Heart right ventricle (tissue), 16 donors: Measurements from ENCODE around the gene SMIM24. TPM values are rescaled to one million over a fixed set of nuclear protein-coding genes. Genes with fewer than 3 reads are reported as not detected.

Experiments
- ATAC-seq, 8 donors: fragments of 200-7000 bp; cut with Tn5 transposase; one replicate each; pipeline ENCODE4 v1.9.1; 2020; ENCODE audit warnings: mild to moderate bottlenecking in 8 of 8, moderate library complexity in 8 of 8, moderate number of reproducible peaks in 1 of 8
- DNase-seq, 2 donors: peaks; one replicate each; pipeline ENCODE4 v3.0.0-alpha.2; 2020
- H3K27ac ChIP-seq, 10 donors: fragments of 200-600 bp; sonication (generic) in 2 of 10; one replicate each; pipeline versions ENCODE4 v1.5.0 to v1.8.0; 2020 to 2022; ENCODE audit warnings: mild to moderate bottlenecking in 3 of 10
- H3K27me3 ChIP-seq, 7 donors: fragments of 200-600 bp; one replicate each; pipeline ENCODE4 v1.8.0; 2021 to 2022; ENCODE audit warnings: mild to moderate bottlenecking in 2 of 7
- H3K36me3 ChIP-seq, 9 donors: fragments of 200-600 bp; sonication (generic) in 1 of 9; one replicate each; pipeline versions ENCODE4 v1.5.0 to v1.8.0; 2020 to 2022; ENCODE audit warnings: mild to moderate bottlenecking in 2 of 9
- H3K4me1 ChIP-seq, 9 donors: fragments of 200-600 bp; sonication (generic) in 1 of 9; one replicate each; pipeline versions ENCODE4 v1.5.0 to v1.8.0; 2020 to 2022; ENCODE audit warnings: mild to moderate bottlenecking in 4 of 9
- H3K4me3 ChIP-seq, 10 donors: fragments of 200-600 bp; sonication (generic) in 2 of 10; one replicate each; pipeline versions ENCODE4 v1.5.0 to v1.8.0; 2020 to 2022; ENCODE audit warnings: mild to moderate bottlenecking in 7 of 10, moderate library complexity in 2 of 10
- H3K9me3 ChIP-seq, 11 donors: fragments of 200-600 bp in 10 of 11; sonication (generic) in 2 of 11; one replicate each; pipeline versions ENCODE4 v1.5.0 to v1.8.0; 2013 to 2022; ENCODE audit warnings: mild to moderate bottlenecking in 2 of 11, control low read depth in 1 of 11, moderate library complexity in 1 of 11
- WGBS, 2 donors: extraction: QIAGEN DNeasy Blood & Tissue Kit; methylation state at CpG; one replicate each; pipeline ENCODE4 v1.1.7; 2013; ENCODE audit warnings: inconsistent platforms in 1 of 2; 5-methylcytosine and 5-hydroxymethylcytosine counted together
- intact Hi-C, 10 donors: fragments of 100-400 bp; cut with DNase I; formaldehyde crosslinking; loops; one replicate each; pipeline versions ENCODE4 v1.11.1 to v1.14.2; 2022
- polyA plus RNA-seq, 2 donors: library from polyadenylated mRNA; stranded (reverse); fragments of 200-250 nt; gene quantifications; one replicate each; pipeline ENCODE4 v1.2.3, GENCODE V29; 2013
- total RNA-seq, 10 donors: library from RNA; stranded (reverse); fragmentation: NEBNext Ultra II Directional in 3 of 10; extraction: Animal tissue kit (Norgen Biotek cat#: 25700) in 3 of 10; gene quantifications; one replicate each; pipeline versions ENCODE4 v1.2.1 to v1.2.4, GENCODE V29; 2021 to 2023
- TF ChIP-seq, protein P1 (sequence below), 9 donors: fragments of 200-600 bp; sonication (generic) in 2 of 9; IDR thresholded peaks; one replicate each; pipeline versions ENCODE4 v1.5.0 to v1.8.0; 2021 to 2022; ENCODE audit warnings: antibody characterized with exemption in 9 of 9, mild to moderate bottlenecking in 5 of 9, moderate library complexity in 1 of 9
- donor health status: Arrhythmogenic right ventricular cardiomyopathy.
- donor health status: ischemic (EF 13 %, LVEDD 7.1; RV severe dilation, severe dysfunction).
- donor health status: healthy with polysubstance abuse.
- donor health status: DM: no; HTN: yes; CAD: no.
- donor health status: DM: no; HTN: no; CAD: no.
- donor health status: ischemic (EF 25% LVEDD 6.9; RV normal size, moderate dysfunction).
- donor health status: ischemic (EF 25% LVEDD 5.7; RV mildly dilated, moderate dysfunction).
- donor health status: healthy.
- donor health status: DM: yes; HTN: yes; CAD: no.
- donor health status: Ischemic cardiomyopathy.
- donor health status: ischemic (EF 35%, LVEDD 5.7; RV mildly dilated, moderate dysfunction).
- donor health status: nonischemic (EF 11% LVEDD 7.7; RV severe dilation, severe dysfunction).
- donor health status: DM: yes; HTN: yes; CAD: no.
- donor health status: PGD.
- donor health status: ischemic (EF 29% LVEDD 5.4; RV normal size, mild dysfunction).
- donor health status: nonischemic (EF 23%, LVEDD 6.1; RV moderate dilation, normal function).

SMIM24 gene
- total and polyA plus RNA-seq, 12 donors, result not detected

DNA sequence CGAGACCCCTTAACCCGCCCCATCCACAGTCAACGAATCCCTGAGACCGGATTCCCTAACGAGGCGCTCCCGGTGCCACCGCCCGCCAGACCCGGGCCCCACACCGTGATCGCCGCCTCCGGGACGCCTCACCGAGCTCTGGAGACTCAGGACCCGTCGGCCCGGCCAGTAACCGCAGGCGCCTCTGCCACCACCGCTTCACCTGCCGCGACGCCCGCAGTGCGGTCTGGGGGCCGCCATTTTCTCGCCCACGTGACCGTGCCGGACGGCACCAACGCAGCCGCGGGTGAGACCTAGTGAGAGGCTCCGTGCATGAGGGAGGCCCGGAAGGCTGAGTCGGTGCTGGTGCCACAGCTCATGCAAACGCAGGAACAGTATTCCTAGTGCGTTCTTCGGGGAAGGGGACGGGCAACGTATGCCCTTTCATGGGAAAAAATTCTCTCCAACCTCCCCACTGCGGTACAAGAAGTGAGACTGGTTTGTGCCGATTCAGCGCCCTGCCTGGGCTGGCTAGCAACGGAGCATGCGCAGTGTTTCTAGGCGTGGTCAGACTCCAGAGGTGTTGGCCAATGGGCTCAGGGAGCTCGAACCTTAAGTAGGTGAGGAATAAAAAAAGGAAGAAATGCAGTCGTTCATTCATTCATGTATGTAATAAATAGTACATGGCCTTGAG is 20.2 kb upstream of the SMIM24 start, which contains the start of gene DOHH:
DOHH (minus strand) TSS at position 246 of the 673 bp plus-strand sequence. CDS start 3,860 bp downstream, outside the sequence.
- H3K9me3 ChIP-seq, result no peaks in the 10 kb centered on the region
- ATAC-seq (peak; percentile 91 to 98 (median 96)), DNase-seq (peak; percentile 95 to 96)
- TF ChIP-seq, protein P1, sequence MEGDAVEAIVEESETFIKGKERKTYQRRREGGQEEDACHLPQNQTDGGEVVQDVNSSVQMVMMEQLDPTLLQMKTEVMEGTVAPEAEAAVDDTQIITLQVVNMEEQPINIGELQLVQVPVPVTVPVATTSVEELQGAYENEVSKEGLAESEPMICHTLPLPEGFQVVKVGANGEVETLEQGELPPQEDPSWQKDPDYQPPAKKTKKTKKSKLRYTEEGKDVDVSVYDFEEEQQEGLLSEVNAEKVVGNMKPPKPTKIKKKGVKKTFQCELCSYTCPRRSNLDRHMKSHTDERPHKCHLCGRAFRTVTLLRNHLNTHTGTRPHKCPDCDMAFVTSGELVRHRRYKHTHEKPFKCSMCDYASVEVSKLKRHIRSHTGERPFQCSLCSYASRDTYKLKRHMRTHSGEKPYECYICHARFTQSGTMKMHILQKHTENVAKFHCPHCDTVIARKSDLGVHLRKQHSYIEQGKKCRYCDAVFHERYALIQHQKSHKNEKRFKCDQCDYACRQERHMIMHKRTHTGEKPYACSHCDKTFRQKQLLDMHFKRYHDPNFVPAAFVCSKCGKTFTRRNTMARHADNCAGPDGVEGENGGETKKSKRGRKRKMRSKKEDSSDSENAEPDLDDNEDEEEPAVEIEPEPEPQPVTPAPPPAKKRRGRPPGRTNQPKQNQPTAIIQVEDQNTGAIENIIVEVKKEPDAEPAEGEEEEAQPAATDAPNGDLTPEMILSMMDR (IDR thresholded peaks at IDR 0.05), result no peak
- H3K36me3 ChIP-seq, result peaks cover 0 to 19% (median 10%) of the 10 kb centered on the region in 9 donors
- intact Hi-C loops, result loop anchor here in 1 of 10 donors (10.0 kb wide), 1 partner anchor 1566 kb away; no protein-coding TSS in a partner anchor
- peak within 1 kb of the TSS; percentile 91 to 99 (median 96) for H3K27ac ChIP-seq
- no peaks in the 10 kb centered on the region for H3K27me3 ChIP-seq
- peak within 1 kb of the TSS; percentile 81 to 100 (median 91) for H3K4me3 ChIP-seq
- 0% methylated on average over 52 of the region's 52 CpGs for WGBS, 2 donors
- peaks cover 0 to 24% (median 17%) of the 10 kb centered on the region in 9 donors for H3K4me1 ChIP-seq

DNA sequence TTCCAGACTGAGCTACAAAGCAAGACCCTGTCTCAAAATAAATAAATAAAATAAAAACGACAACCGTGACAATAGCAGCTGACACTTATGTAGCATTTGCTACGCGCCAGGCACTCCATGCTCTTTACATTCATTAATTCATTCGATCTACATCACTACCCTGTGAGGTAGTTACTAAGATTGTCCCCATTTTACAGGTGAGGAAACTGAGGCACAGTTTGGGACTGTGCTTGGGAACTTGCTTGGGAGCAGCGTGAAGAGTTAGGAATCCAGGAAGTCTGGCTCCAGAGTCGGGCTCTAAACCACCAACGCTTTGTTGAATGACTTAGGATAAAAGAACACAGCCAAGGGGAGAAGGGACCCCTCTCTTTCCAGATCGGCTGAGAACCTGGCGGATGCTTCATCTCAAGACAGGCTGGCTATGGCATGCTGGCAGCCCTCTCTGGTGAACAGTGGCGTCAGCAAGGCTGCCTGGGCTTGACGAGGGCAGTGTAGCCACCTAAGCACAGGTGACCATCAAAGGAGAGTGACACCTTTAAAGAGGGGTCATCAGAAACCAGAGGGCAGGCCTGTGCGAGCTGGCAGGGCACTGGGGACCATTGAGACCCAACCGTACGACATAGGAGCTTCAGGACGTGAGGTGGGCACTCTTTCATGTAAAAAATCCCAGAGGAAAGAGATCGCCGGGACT is 19.6 kb upstream of the SMIM24 start:
- TF ChIP-seq, protein P1 (IDR thresholded peaks at IDR 0.05), result no peak
- WGBS, 2 donors, result 22 to 27% methylated on average over 18 of the region's 18 CpGs
- Histone ChIP-seq H3K27me3 (no peaks in the 10 kb centered on the region), H3K9me3 (no peaks in the 10 kb centered on the region), H3K4me1 (peaks cover 0 to 18% (median 12%) of the 10 kb centered on the region in 9 donors), H3K27ac (peak overlapping the region in 9 of 10 donors; percentile 91 to 99 (median 95)), H3K4me3 (peak overlapping the region; percentile 81 to 100 (median 91)), H3K36me3 (peaks cover 0 to 26% (median 17%) of the 10 kb centered on the region in 9 donors)
- DNase-seq, result no peak
- peak in 3 of 8 donors; percentile 5 to 24 (median 6) for ATAC-seq
- intact Hi-C loops, result loop anchor here in 1 of 10 donors (10.0 kb wide), 1 partner anchor 1565 kb away; no protein-coding TSS in a partner anchor

DNA sequence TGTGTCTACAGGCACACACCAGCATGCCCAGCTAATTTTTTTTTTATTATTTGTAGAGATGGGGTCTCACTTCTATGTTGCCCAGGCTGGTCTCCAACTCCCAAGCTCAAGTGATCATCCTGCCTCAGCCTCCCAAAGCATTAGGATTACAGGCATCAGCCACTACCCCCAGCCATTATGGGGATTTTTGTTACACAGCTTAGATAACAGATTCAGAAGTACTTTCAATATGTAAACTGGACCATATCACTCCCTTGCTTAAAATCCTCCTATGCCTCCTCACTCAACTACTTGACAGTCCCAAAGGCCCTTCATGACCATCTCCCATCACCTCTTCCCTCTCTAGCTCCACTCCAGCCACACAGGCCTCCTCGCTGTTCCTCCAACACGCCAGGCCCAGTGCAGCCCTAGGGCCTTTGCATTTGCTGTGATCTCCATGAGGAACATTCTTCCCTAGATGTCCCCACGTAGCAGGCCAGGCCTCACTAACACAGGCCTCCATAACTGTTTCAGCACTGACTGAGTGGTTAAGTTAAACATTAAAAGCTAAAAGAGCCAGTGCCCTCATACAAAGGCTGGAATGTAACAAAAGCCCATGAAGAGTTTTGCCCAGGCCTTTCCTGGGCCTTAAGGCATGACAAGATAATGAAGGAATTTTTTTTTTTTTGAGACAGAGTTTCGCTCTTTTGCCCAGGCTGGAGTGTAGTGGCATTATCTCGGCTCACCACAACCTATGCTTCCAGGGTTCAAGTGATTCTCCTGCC is 17.6 kb upstream of the SMIM24 start:
- Histone ChIP-seq H3K36me3 (peaks cover 0 to 45% (median 23%) of the 10 kb centered on the region in 9 donors), H3K9me3 (no peaks in the 10 kb centered on the region), H3K4me1 (peaks cover 0 to 18% (median 12%) of the 10 kb centered on the region in 9 donors), H3K27me3 (no peaks in the 10 kb centered on the region), H3K27ac (no peak overlapping the region), H3K4me3 (no peak overlapping the region)
- no peak for DNase-seq
- 96 to 97% methylated on average over 5 of the region's 5 CpGs for WGBS, 2 donors
- ATAC-seq, result no peak
- intact Hi-C loops, result no loop called here
- TF ChIP-seq, protein P1 (IDR thresholded peaks at IDR 0.05), result no peak
